Measurements from ENCODE around the gene ALPI. TPM values are rescaled to one million over a fixed set of nuclear protein-coding genes. Genes with fewer than 3 reads are reported as not detected.

The ALPI gene
- total RNA-seq, 1 donor from 2014 or later: not detected

- no peak overlapping the region for H3K4me3 Mint-ChIP-seq (ENCODE audit: low read depth)
- no peaks in the 10 kb centered on the region for H3K4me1 Mint-ChIP-seq (ENCODE audit: low read depth)
- no peaks in the 10 kb centered on the region for H3K9me3 Mint-ChIP-seq
- no peaks in the 10 kb centered on the region for H3K36me3 Mint-ChIP-seq (ENCODE audit: low read depth)
- no peak for DNase-seq (ENCODE audit: low spot score)
- intact Hi-C loops (cut with micrococcal nuclease): loop anchor here (10.0 kb wide), 1 partner anchor 68 kb away; no protein-coding TSS in a partner anchor
- H3K27me3 Mint-ChIP-seq (ENCODE audit: low read depth): peaks cover 17% of the 10 kb centered on the region
- H3K27ac Mint-ChIP-seq: no peak overlapping the region
These were observed 26.6 kb downstream of the ALPI start for GRCh38 chr2:232482301-232483238.

- Mint-ChIP-seq H3K4me3 (ENCODE audit: low read depth) (no peak overlapping the region), H3K4me1 (ENCODE audit: low read depth) (no peaks in the 10 kb centered on the region), H3K9me3 (no peaks in the 10 kb centered on the region), H3K27me3 (ENCODE audit: low read depth) (peaks cover 22% of the 10 kb centered on the region), H3K27ac (no peak overlapping the region), H3K36me3 (ENCODE audit: low read depth) (no peaks in the 10 kb centered on the region)
- intact Hi-C loops (cut with micrococcal nuclease): loop anchor here (10.0 kb wide), 1 partner anchor 69 kb away; no protein-coding TSS in a partner anchor
- DNase-seq (ENCODE audit: low spot score): no peak
These were observed 27.5 kb downstream of the ALPI start for GRCh38 chr2:232483311-232483922.

- Mint-ChIP-seq H3K9me3 (no peaks in the 10 kb centered on the region), H3K27me3 (ENCODE audit: low read depth) (peaks cover 29% of the 10 kb centered on the region), H3K36me3 (ENCODE audit: low read depth) (no peaks in the 10 kb centered on the region), H3K27ac (no peak overlapping the region), H3K4me3 (ENCODE audit: low read depth) (no peak overlapping the region), H3K4me1 (ENCODE audit: low read depth) (no peaks in the 10 kb centered on the region)
- intact Hi-C loops (cut with micrococcal nuclease): loop anchor here (10.0 kb wide), 1 partner anchor 69 kb away; no protein-coding TSS in a partner anchor
- no peak for DNase-seq (ENCODE audit: low spot score)
These were observed 28.1 kb downstream of the ALPI start for GRCh38 chr2:232483923-232484627.

- intact Hi-C loops (cut with micrococcal nuclease): loop anchor here (10.0 kb wide), 1 partner anchor 70 kb away; no protein-coding TSS in a partner anchor
- DNase-seq (ENCODE audit: low spot score): no peak
- Mint-ChIP-seq H3K36me3 (ENCODE audit: low read depth) (no peaks in the 10 kb centered on the region), H3K4me1 (ENCODE audit: low read depth) (no peaks in the 10 kb centered on the region), H3K9me3 (no peaks in the 10 kb centered on the region), H3K27me3 (ENCODE audit: low read depth) (peaks cover 34% of the 10 kb centered on the region), H3K4me3 (ENCODE audit: low read depth) (no peak overlapping the region), H3K27ac (no peak overlapping the region)
These were observed 28.8 kb downstream of the ALPI start for GRCh38 chr2:232484628-232485347.

- Mint-ChIP-seq H3K27me3 (ENCODE audit: low read depth) (peaks cover 35% of the 10 kb centered on the region), H3K36me3 (ENCODE audit: low read depth) (no peaks in the 10 kb centered on the region), H3K4me3 (ENCODE audit: low read depth) (no peak overlapping the region), H3K27ac (no peak overlapping the region), H3K9me3 (no peaks in the 10 kb centered on the region), H3K4me1 (ENCODE audit: low read depth) (no peaks in the 10 kb centered on the region)
- intact Hi-C loops (cut with micrococcal nuclease): loop anchor here (10.0 kb wide), 1 partner anchor 71 kb away; no protein-coding TSS in a partner anchor
- DNase-seq (ENCODE audit: low spot score): no peak
These were observed 29.4 kb downstream of the ALPI start for GRCh38 chr2:232485348-232485756.

GRCh38 chr2:232485757-232486557 lies 30.0 kb downstream of the ALPI start:
- intact Hi-C loops (cut with micrococcal nuclease): loop anchor here (10.0 kb wide), 1 partner anchor 71 kb away; no protein-coding TSS in a partner anchor
- Mint-ChIP-seq H3K4me3 (ENCODE audit: low read depth) (no peak overlapping the region), H3K36me3 (ENCODE audit: low read depth) (no peaks in the 10 kb centered on the region)

GRCh38 chr2:232486558-232487384 lies 30.8 kb downstream of the ALPI start:
- no peaks in the 10 kb centered on the region for H3K4me1 Mint-ChIP-seq (ENCODE audit: low read depth)
- H3K9me3 Mint-ChIP-seq: no peaks in the 10 kb centered on the region
- H3K27me3 Mint-ChIP-seq (ENCODE audit: low read depth): peaks cover 35% of the 10 kb centered on the region
- no peaks in the 10 kb centered on the region for H3K36me3 Mint-ChIP-seq (ENCODE audit: low read depth)
- intact Hi-C loops (cut with micrococcal nuclease): loop anchor here (10.0 kb wide), 1 partner anchor 72 kb away; no protein-coding TSS in a partner anchor
- no peak overlapping the region for H3K27ac Mint-ChIP-seq
- no peak for DNase-seq (ENCODE audit: low spot score)
- H3K4me3 Mint-ChIP-seq (ENCODE audit: low read depth): no peak overlapping the region

More at GRCh38 chr2:232485757-232486557, 30.0 kb downstream of the ALPI start:
- Mint-ChIP-seq H3K4me1 (ENCODE audit: low read depth) (no peaks in the 10 kb centered on the region), H3K9me3 (no peaks in the 10 kb centered on the region), H3K27me3 (ENCODE audit: low read depth) (peaks cover 35% of the 10 kb centered on the region), H3K27ac (no peak overlapping the region)
- no peak for DNase-seq (ENCODE audit: low spot score)

GRCh38 chr2:232487385-232488096 lies 31.6 kb downstream of the ALPI start, which contains the start of gene ECEL1:
Gene ECEL1, minus strand, starts transcription at chr2:232487834. Its CDS starts 1,181 bp downstream, at chr2:232486653.
- H3K27me3 Mint-ChIP-seq (ENCODE audit: low read depth): peaks cover 37% of the 10 kb centered on the region
- no peaks in the 10 kb centered on the region for H3K36me3 Mint-ChIP-seq (ENCODE audit: low read depth)
- no peaks in the 10 kb centered on the region for H3K4me1 Mint-ChIP-seq (ENCODE audit: low read depth)
- H3K9me3 Mint-ChIP-seq: no peaks in the 10 kb centered on the region
- DNase-seq (ENCODE audit: low spot score): no peak
- H3K27ac Mint-ChIP-seq: no peak within 1 kb of the TSS
- intact Hi-C loops (cut with micrococcal nuclease): loop anchor here (10.0 kb wide), 1 partner anchor 73 kb away; no protein-coding TSS in a partner anchor
- H3K4me3 Mint-ChIP-seq (ENCODE audit: low read depth): no peak within 1 kb of the TSS

GRCh38 chr2:232488097-232488711 lies 32.3 kb downstream of the ALPI start:
- H3K4me1 Mint-ChIP-seq (ENCODE audit: low read depth): no peaks in the 10 kb centered on the region
- H3K4me3 Mint-ChIP-seq (ENCODE audit: low read depth): no peak overlapping the region
- no peak for DNase-seq (ENCODE audit: low spot score)

GRCh38 chr2:232488721-232489300 lies 32.9 kb downstream of the ALPI start:
- H3K9me3 Mint-ChIP-seq: no peaks in the 10 kb centered on the region
- intact Hi-C loops (cut with micrococcal nuclease): loop anchor here (10.0 kb wide), 1 partner anchor 74 kb away; no protein-coding TSS in a partner anchor
- no peaks in the 10 kb centered on the region for H3K4me1 Mint-ChIP-seq (ENCODE audit: low read depth)
- H3K27me3 Mint-ChIP-seq (ENCODE audit: low read depth): peaks cover 39% of the 10 kb centered on the region
- H3K27ac Mint-ChIP-seq: no peak overlapping the region
- H3K4me3 Mint-ChIP-seq (ENCODE audit: low read depth): no peak overlapping the region
- DNase-seq (ENCODE audit: low spot score): no peak
- no peaks in the 10 kb centered on the region for H3K36me3 Mint-ChIP-seq (ENCODE audit: low read depth)

More at GRCh38 chr2:232488097-232488711, 32.3 kb downstream of the ALPI start:
- Mint-ChIP-seq H3K27ac (no peak overlapping the region), H3K27me3 (ENCODE audit: low read depth) (peaks cover 38% of the 10 kb centered on the region), H3K36me3 (ENCODE audit: low read depth) (no peaks in the 10 kb centered on the region), H3K9me3 (no peaks in the 10 kb centered on the region)
- intact Hi-C loops (cut with micrococcal nuclease): loop anchor here (10.0 kb wide), 1 partner anchor 73 kb away; no protein-coding TSS in a partner anchor
